Esophagus squamous epithelium (tissue), 4 donors: ENCODE measurements around the gene LDLRAD4.

Experiments
- CTCF ChIP-seq, 6 experiments: fragments of 450-650 bp in 4 of 6; fragments of 200-600 bp in 2 of 6; sonication (generic) in 2 of 6; IDR thresholded peaks; one replicate each; pipeline ENCODE4 v1.5.1; 2016 to 2019; ENCODE audit warnings: antibody characterized with exemption in 6 of 6, mild to moderate bottlenecking in 4 of 6, moderate library complexity in 4 of 6
- POLR2A ChIP-seq, 4 donors: fragments of 450-650 bp; IDR thresholded peaks; one replicate each; pipeline ENCODE4 v1.6.1; 2017; ENCODE audit warnings: antibody characterized with exemption in 4 of 4, mild to moderate bottlenecking in 4 of 4, moderate library complexity in 3 of 4

- TF ChIP-seq POLR2A (IDR thresholded peaks at IDR 0.05) (no peak), CTCF (IDR thresholded peaks at IDR 0.05) (no peak)
These were observed 351.7 kb downstream of the LDLRAD4 start for GRCh38 chr18:13570216-13570615.
